ENCODE data around the gene VAMP4.
"Not testable (repeated sequence)": the region's sequence is repeated elsewhere in the genome, so short reads cannot be mapped to it uniquely, and the experiment has no call there.

Gene VAMP4

GRCh38 chr1:171666114-171666769 is 75.6 kb downstream of the VAMP4 start:
- no peak for TF ChIP-seq CTCF (IDR thresholded peaks at IDR 0.05)
- Mint-ChIP-seq H3K4me3 (no peak overlapping the region), H3K27me3 (ENCODE audit: low read depth, poor library complexity) (peaks cover 4% of the 10 kb centered on the region), H3K4me1 (peaks cover 3% of the 10 kb centered on the region), H3K27ac (no peak overlapping the region), H3K36me3 (ENCODE audit: low read depth) (no peaks in the 10 kb centered on the region), H3K9me3 (no peaks in the 10 kb centered on the region)
- no peak for DNase-seq

- Mint-ChIP-seq H3K4me1 (peaks cover 4% of the 10 kb centered on the region), H3K27me3 (ENCODE audit: low read depth, poor library complexity) (peaks cover 2% of the 10 kb centered on the region), H3K27ac (peak overlapping the region; percentile 57), H3K4me3 (no peak overlapping the region), H3K9me3 (no peaks in the 10 kb centered on the region), H3K36me3 (ENCODE audit: low read depth) (no peaks in the 10 kb centered on the region)
- DNase-seq: no peak
- no peak for TF ChIP-seq CTCF (IDR thresholded peaks at IDR 0.05)
These were observed 76.9 kb downstream of the VAMP4 start for GRCh38 chr1:171664976-171665375.

- no peaks in the 10 kb centered on the region for H3K9me3 Mint-ChIP-seq
- H3K27me3 Mint-ChIP-seq (ENCODE audit: low read depth, poor library complexity): peaks cover 3% of the 10 kb centered on the region
- no peak overlapping the region for H3K4me3 Mint-ChIP-seq
- no peak for TF ChIP-seq CTCF (IDR thresholded peaks at IDR 0.05)
- H3K27ac Mint-ChIP-seq: peak overlapping the region; percentile 73
- no peak for DNase-seq
- peaks cover 4% of the 10 kb centered on the region for H3K4me1 Mint-ChIP-seq
- H3K36me3 Mint-ChIP-seq (ENCODE audit: low read depth): no peaks in the 10 kb centered on the region
These were observed 77.8 kb downstream of the VAMP4 start for GRCh38 chr1:171663854-171664575.

GRCh38 chr1:171663036-171663853 is 78.6 kb downstream of the VAMP4 start:
- TF ChIP-seq CTCF (IDR thresholded peaks at IDR 0.05): no peak
- Mint-ChIP-seq H3K27me3 (ENCODE audit: low read depth, poor library complexity) (peaks cover 3% of the 10 kb centered on the region), H3K27ac (no peak overlapping the region), H3K4me3 (no peak overlapping the region), H3K4me1 (peaks cover 4% of the 10 kb centered on the region), H3K36me3 (ENCODE audit: low read depth) (no peaks in the 10 kb centered on the region), H3K9me3 (no peaks in the 10 kb centered on the region)
- no peak for DNase-seq

GRCh38 chr1:171661076-171661650 is 80.7 kb downstream of the VAMP4 start:
- peaks cover 3% of the 10 kb centered on the region for H3K27me3 Mint-ChIP-seq (ENCODE audit: low read depth, poor library complexity)
- H3K9me3 Mint-ChIP-seq: no peaks in the 10 kb centered on the region
- H3K4me1 Mint-ChIP-seq: peaks cover 4% of the 10 kb centered on the region
- peak overlapping the region; percentile 56 for H3K27ac Mint-ChIP-seq
- DNase-seq: no peak
- no peak for TF ChIP-seq CTCF (IDR thresholded peaks at IDR 0.05)
- no peak overlapping the region for H3K4me3 Mint-ChIP-seq
- no peaks in the 10 kb centered on the region for H3K36me3 Mint-ChIP-seq (ENCODE audit: low read depth)

GRCh38 chr1:171656206-171656605 is 85.7 kb downstream of the VAMP4 start:
- H3K27ac Mint-ChIP-seq: not testable (repeated sequence)

More at GRCh38 chr1:171656206-171656605, 85.7 kb downstream of the VAMP4 start:
- Mint-ChIP-seq H3K4me1 (peaks cover 25% of the 10 kb centered on the region), H3K27me3 (ENCODE audit: low read depth, poor library complexity) (peaks cover 12% of the 10 kb centered on the region)
- H3K4me3 Mint-ChIP-seq; H3K9me3 Mint-ChIP-seq; DNase-seq; H3K36me3 Mint-ChIP-seq (ENCODE audit: low read depth): not testable (repeated sequence)
